HepG2 (cell line): ENCODE measurements around the gene TUT1. TPM values are rescaled to one million over a fixed set of nuclear protein-coding genes. Genes with fewer than 3 reads are reported as not detected.

ENCODE experiments used
- ATF1 ChIP-seq: IDR thresholded peaks from 2 replicates; pipeline ENCODE4 v1.6.1; 2016; ENCODE audit warnings: mild to moderate bottlenecking, control low read depth
- CSRNP1 ChIP-seq: sonication (generic); formaldehyde crosslinking; IDR thresholded peaks from 2 replicates; pipeline ENCODE4 v1.8.1; 2023; ENCODE audit warnings: mild to moderate bottlenecking, missing genetic modification reagents
- DZIP1 ChIP-seq: sonication (generic); formaldehyde crosslinking; IDR thresholded peaks from 2 replicates; pipeline ENCODE4 v1.5.0; 2020; ENCODE audit warnings: mild to moderate bottlenecking, missing genetic modification reagents
- ELK4 ChIP-seq: sonication (generic); formaldehyde crosslinking; IDR thresholded peaks from 2 replicates; pipeline ENCODE4 v1.9.0; 2021; ENCODE audit warnings: missing genetic modification reagents, borderline replicate concordance
- GATAD2A ChIP-seq: IDR thresholded peaks from 2 replicates; pipeline ENCODE4 v1.6.1; 2016
- HOXA3 ChIP-seq: sonication (generic); formaldehyde crosslinking; IDR thresholded peaks from 2 replicates; pipeline ENCODE4 v1.5.0; 2020; ENCODE audit warnings: missing genetic modification reagents
- HOXA5 ChIP-seq: sonication (generic); formaldehyde crosslinking; IDR thresholded peaks from 2 replicates; pipeline ENCODE4 v1.4.0; 2020; ENCODE audit warnings: missing genetic modification reagents
- IKZF5 ChIP-seq: IDR thresholded peaks from 2 replicates; pipeline ENCODE4 v1.6.1; 2018; ENCODE audit warnings: missing genetic modification reagents, mild to moderate bottlenecking, missing compliant biosample characterization
- MAF1 ChIP-seq: sonication (generic); formaldehyde crosslinking; IDR thresholded peaks from 2 replicates; pipeline ENCODE4 v1.5.0; 2020; ENCODE audit warnings: missing genetic modification reagents, borderline replicate concordance
- MTA3 ChIP-seq: sonication (generic); formaldehyde crosslinking; IDR thresholded peaks from 2 replicates; pipeline ENCODE4 v1.4.0; 2020; ENCODE audit warnings: missing genetic modification reagents
- NFKBIZ ChIP-seq: IDR thresholded peaks from 2 replicates; pipeline ENCODE4 v1.6.1; 2018; ENCODE audit warnings: missing genetic modification reagents, missing compliant biosample characterization
- NFYB ChIP-seq: sonication (generic); formaldehyde crosslinking; IDR thresholded peaks from 2 replicates; pipeline ENCODE4 v1.4.0; 2020; ENCODE audit warnings: missing genetic modification reagents
- RELA ChIP-seq: sonication (generic); formaldehyde crosslinking; IDR thresholded peaks from 2 replicates; pipeline ENCODE4 v1.4.0; 2020; ENCODE audit warnings: missing genetic modification reagents
- RFX5 ChIP-seq: IDR thresholded peaks from 2 replicates; pipeline ENCODE4 v1.6.1; 2011; ENCODE audit warnings: low read depth, low read length, improper control_type of control experiment
- SKI ChIP-seq: fragments of 450-650 bp; IDR thresholded peaks from one replicate; pipeline ENCODE4 v1.6.1; 2018; ENCODE audit warnings: mild to moderate bottlenecking; ENCODE audit not compliant: partially characterized antibody
- THAP7 ChIP-seq: sonication (generic); formaldehyde crosslinking; IDR thresholded peaks from 2 replicates; pipeline ENCODE4 v1.8.1; 2023; ENCODE audit warnings: mild to moderate bottlenecking, missing genetic modification reagents
- TP53 ChIP-seq: sonication (generic); formaldehyde crosslinking; conservative IDR thresholded peaks from 2 replicates; pipeline ENCODE4 v1.4.0; 2020; ENCODE audit warnings: missing genetic modification reagents
- ZBTB3 ChIP-seq: sonication (generic); formaldehyde crosslinking; IDR thresholded peaks from 2 replicates; pipeline ENCODE4 v1.4.0; 2020; ENCODE audit warnings: low read depth, mild to moderate bottlenecking, moderate library complexity, missing genetic modification reagents, borderline replicate concordance
- ZFYVE20 ChIP-seq: sonication (generic); formaldehyde crosslinking; IDR thresholded peaks from 2 replicates; pipeline ENCODE4 v1.8.0; 2023; ENCODE audit warnings: low read depth, mild to moderate bottlenecking, moderate library complexity, missing genetic modification reagents, borderline replicate concordance
- ZNF264 ChIP-seq: sonication (generic); formaldehyde crosslinking; IDR thresholded peaks from 2 replicates; pipeline ENCODE4 v1.4.0; 2020; ENCODE audit warnings: missing genetic modification reagents
- ZNF274 ChIP-seq: sonication (generic); formaldehyde crosslinking; IDR thresholded peaks from 2 replicates; pipeline ENCODE4 v1.5.1; 2020; ENCODE audit warnings: mild to moderate bottlenecking, missing genetic modification reagents
- ZNF547 ChIP-seq: sonication (generic); formaldehyde crosslinking; IDR thresholded peaks from 2 replicates; pipeline ENCODE4 v1.5.1; 2020; ENCODE audit warnings: mild to moderate bottlenecking, missing genetic modification reagents
- ZNF792 ChIP-seq: IDR thresholded peaks from 2 replicates; pipeline ENCODE4 v1.6.1; 2016
- polyA plus RNA-seq, 8 experiments: library from polyadenylated mRNA; depleted of rRNA in 3 of 8; stranded (reverse) in 7 of 8; unstranded in 1 of 8; fragments of >200 nt; fragmentation: Illumina TruSeq in 4 of 8; extraction: Trizol in 4 of 8; gene quantifications; 2 replicates each; pipeline versions ENCODE4 v1.2.1 to v1.2.3, GENCODE V29; 2011 to 2016; ENCODE audit warnings: low read depth in 4 of 8, missing spikeins in 1 of 8, mixed read lengths in 1 of 8; ENCODE audit not compliant: insufficient read depth in 1 of 8
- total RNA-seq, 5 experiments: library from RNA; depleted of rRNA; stranded (reverse); fragments of >200 nt; fragmentation: Illumina TruSeq; extraction: Trizol; gene quantifications; 2 replicates each; pipeline ENCODE4 v1.2.3, GENCODE V29; 2016; ENCODE audit warnings: low read depth in 1 of 5

Gene TUT1
- total and polyA plus RNA-seq, 2 of the 13 experiments (the other 11 are each of a cell fraction or from before 2014, with no cell fraction given), result 9.7 to 14.3 TPM

GRCh38 chr11:62573592-62574362 lies 17.5 kb downstream of the TUT1 start, which contains the start of gene EEF1G (continued):
- TF ChIP-seq ELK4 (CRISPR knock-in tag), result no peak; the same call in 1 of the 2 replicates
- TF ChIP-seq DZIP1 (CRISPR knock-in tag), result peak; percentile 72; the same call in 1 of the 2 replicates
- no peak for TF ChIP-seq TP53 (CRISPR knock-in tag)
- TF ChIP-seq ZNF547, result peak; percentile 89; the same call in 1 of the 2 replicates
- no peak for TF ChIP-seq ZFYVE20 (CRISPR knock-in tag)
- TF ChIP-seq ZBTB3 (CRISPR knock-in tag), result no peak
- no peak; the same call in 1 of the 2 replicates for TF ChIP-seq HOXA5 (CRISPR knock-in tag)
- 0 out of 2 replicates have a peak, but pooled peaks have one; percentile 29 for TF ChIP-seq MAF1 (CRISPR knock-in tag)
- 0 out of 2 replicates have a peak, but pooled peaks have one; percentile 15 for TF ChIP-seq ZNF792
- TF ChIP-seq ZNF264 (CRISPR knock-in tag), result no peak; the same call in none of the 2 replicates
- no peak for TF ChIP-seq NFKBIZ (CRISPR knock-in tag)
- TF ChIP-seq ZNF274 (CRISPR knock-in tag), result 0 out of 2 replicates have a peak, but pooled peaks have one; percentile 49
- TF ChIP-seq RELA, result 0 out of 2 replicates have a peak, but pooled peaks have one; percentile 20
- no peak for TF ChIP-seq SKI
- peak; percentile 77 for TF ChIP-seq NFYB (CRISPR knock-in tag)
- TF ChIP-seq HOXA3, result peak; percentile 14; the same call in 1 of the 2 replicates
- TF ChIP-seq GATAD2A (CRISPR knock-in tag), result no peak
- 0 out of 2 replicates have a peak, but pooled peaks have one; percentile 11 for TF ChIP-seq RFX5
- TF ChIP-seq ATF1 (CRISPR knock-in tag), result 0 out of 2 replicates have a peak, but pooled peaks have one; percentile 49
- peak; percentile 67; the same call in 1 of the 2 replicates for TF ChIP-seq IKZF5 (CRISPR knock-in tag)
- TF ChIP-seq MTA3 (CRISPR knock-in tag), result no peak
- TF ChIP-seq CSRNP1, result peak; percentile 34; the same call in 1 of the 2 replicates
- TF ChIP-seq THAP7 (CRISPR knock-in tag), result no peak
